ENCODE data around the gene ADSL.

- no peak for TF ChIP-seq CTCF (conservative IDR thresholded peaks at IDR 0.05)
- no peak for TF ChIP-seq ZFX (IDR thresholded peaks at IDR 0.05)
Observed at GRCh38 chr22:40405178-40406062, 59.1 kb downstream of the ADSL start.

Data from C4-2B (cell line).